Keratinocyte (primary cell): ENCODE measurements around the gene SSMEM1. TPM values are rescaled to one million over a fixed set of nuclear protein-coding genes. Genes with fewer than 3 reads are reported as not detected.

Experiments
- DNase-seq: peaks from one replicate; pipeline ENCODE4 v3.0.0-alpha.2; 2011; ENCODE audit warnings: low read depth, missing footprints, low spot score
- FAIRE-seq: peaks from 2 replicates; lab custom pipeline; 2011; peaks lifted over from hg19 to GRCh38; lab: Jason Lieb, UNC
- H2AFZ ChIP-seq: 2 replicates; pipeline ENCODE4 v1.6.0; 2012; ENCODE audit warnings: low read length, control low read depth, inconsistent platforms; ENCODE audit not compliant: control insufficient read depth
- H3K27ac ChIP-seq: 2 replicates; pipeline ENCODE4 v1.5.1; 2011; ENCODE audit warnings: low read length; ENCODE audit not compliant: control insufficient read depth, insufficient read depth
- H3K27me3 ChIP-seq: 3 replicates; pipeline ENCODE4 v1.6.0; 2011; ENCODE audit warnings: low read length; ENCODE audit not compliant: control insufficient read depth, insufficient read depth; ENCODE audit errors: extremely low read depth
- H3K36me3 ChIP-seq, 2 experiments: 2 replicates in 1 of 2; 3 replicates in 1 of 2; pipeline ENCODE4 v1.5.1; 2011; ENCODE audit warnings: low read length in 2 of 2, mild to moderate bottlenecking in 1 of 2; ENCODE audit not compliant: control insufficient read depth in 2 of 2, insufficient read depth in 2 of 2; ENCODE audit errors: extremely low read depth in 1 of 2
- H3K4me1 ChIP-seq: 3 replicates; pipeline ENCODE4 v1.5.1; 2011; ENCODE audit warnings: low read length; ENCODE audit not compliant: control insufficient read depth, insufficient read depth; ENCODE audit errors: extremely low read depth
- H3K4me2 ChIP-seq: 3 replicates; pipeline ENCODE4 v1.6.0; 2011; ENCODE audit warnings: low read depth, low read length; ENCODE audit not compliant: control insufficient read depth, insufficient read depth; ENCODE audit errors: extremely low read depth
- H3K4me3 ChIP-seq, 3 experiments: fragments of 200-600 bp in 1 of 3; sonication (generic) in 1 of 3; 2 replicates in 2 of 3; 3 replicates in 1 of 3; pipeline ENCODE4 v1.5.1; 2011 to 2016; ENCODE audit warnings: low read length in 3 of 3, mild to moderate bottlenecking in 3 of 3, control low read depth in 2 of 3, inconsistent platforms in 1 of 3, low read depth in 1 of 3, mixed read lengths in 1 of 3, mixed run types in 1 of 3, moderate library complexity in 1 of 3; ENCODE audit not compliant: control insufficient read depth in 2 of 3, insufficient read depth in 2 of 3; ENCODE audit errors: extremely low read depth in 1 of 3
- H3K79me2 ChIP-seq: 2 replicates; pipeline ENCODE4 v1.6.0; 2012; ENCODE audit warnings: low read length; ENCODE audit not compliant: control insufficient read depth, insufficient read depth
- H3K9ac ChIP-seq: 3 replicates; pipeline ENCODE4 v1.6.0; 2011; ENCODE audit warnings: low read length; ENCODE audit not compliant: control insufficient read depth, insufficient read depth; ENCODE audit errors: extremely low read depth
- H3K9me1 ChIP-seq: 3 replicates; pipeline ENCODE4 v1.6.0; 2011; ENCODE audit warnings: low read length; ENCODE audit not compliant: control insufficient read depth, insufficient read depth; ENCODE audit errors: extremely low read depth
- H3K9me3 ChIP-seq: 2 replicates; pipeline ENCODE4 v1.5.1; 2012; ENCODE audit warnings: low read depth, low read length; ENCODE audit not compliant: control insufficient read depth
- H4K20me1 ChIP-seq: 3 replicates; pipeline ENCODE4 v1.6.0; 2011; ENCODE audit warnings: low read length; ENCODE audit not compliant: control insufficient read depth, insufficient read depth; ENCODE audit errors: extremely low read depth
- CTCF ChIP-seq, 3 experiments: IDR thresholded peaks in 1 of 3; conservative IDR thresholded peaks in 1 of 3; optimal IDR thresholded peaks in 1 of 3; 2 replicates in 2 of 3; 3 replicates in 1 of 3; pipeline versions ENCODE3 to v1.5.1; 2011; ENCODE audit warnings: low read length in 3 of 3, mild to moderate bottlenecking in 3 of 3, moderate library complexity in 2 of 3, control low read depth in 1 of 3, inconsistent platforms in 1 of 3; ENCODE audit not compliant: insufficient read depth in 2 of 3; ENCODE audit errors: extremely low read depth in 1 of 3
- EZH2 ChIP-seq: IDR thresholded peaks from one replicate; pipeline ENCODE4 v1.6.1; 2012; ENCODE audit warnings: inconsistent platforms, mild to moderate bottlenecking, low read length, moderate library complexity
- dilution Hi-C: fragments of 300-500 bp; cut with MboI; formaldehyde crosslinking; loops from one replicate; pipeline ENCODE4 v1.7.0; 2020; ENCODE audit warnings: low sequenced_read_pairs; ENCODE audit not compliant: extremely low pct_ligation_motif_present
- polyA plus RNA-seq, 5 experiments: library from polyadenylated mRNA; depleted of rRNA in 3 of 5; stranded (reverse) in 3 of 5; stranded (forward) in 1 of 5; unstranded in 1 of 5; fragments of >200 nt; gene quantifications; 1 replicate in 1 of 5; 2 replicates in 3 of 5; 3 replicates in 1 of 5; pipeline versions ENCODE4 v1.2.1 to v1.2.3, GENCODE V29; 2011 to 2012; ENCODE audit warnings: missing spikeins in 2 of 5, low read depth in 1 of 5, low replicate concordance in 1 of 5

The SSMEM1 gene
- polyA plus RNA-seq, 1 donor (not counting 4 experiments of a cell fraction or from before 2014, with no cell fraction given): not detected

- Histone ChIP-seq H3K9ac (no peak overlapping the region), H2AFZ (no peak overlapping the region), H3K9me3 (no peaks in the 10 kb centered on the region), H3K4me1 (no peaks in the 10 kb centered on the region), H3K36me3 (peaks cover 3 to 14% of the 10 kb centered on the region in 2 experiments), H3K27me3 (no peaks in the 10 kb centered on the region), H3K9me1 (no peaks in the 10 kb centered on the region), H4K20me1 (no peaks in the 10 kb centered on the region), H3K27ac (no peak overlapping the region), H3K4me2 (no peak overlapping the region), H3K4me3 (no peak overlapping the region), H3K79me2 (no peaks in the 10 kb centered on the region)
- dilution Hi-C loops: no loop called here
- TF ChIP-seq CTCF (optimal IDR thresholded peaks at IDR 0.05 in 1 of 3, IDR thresholded peaks at IDR 0.05 in 1 of 3, conservative IDR thresholded peaks at IDR 0.05 in 1 of 3; ENCODE audit: extremely low read depth in 1 of 3, insufficient read depth in 2 of 3, low read length in 3 of 3): no peak
- no peak for TF ChIP-seq EZH2
- no peak for DNase-seq
- FAIRE-seq: no peak
Measured at GRCh38 chr7:130179631-130180030, 28.0 kb upstream of the SSMEM1 start.

GRCh38 chr7:130180571-130181262 is 26.9 kb upstream of the SSMEM1 start:
- Histone ChIP-seq H3K27ac (no peak overlapping the region), H3K9me1 (no peaks in the 10 kb centered on the region), H3K4me3 (no peak overlapping the region), H2AFZ (no peak overlapping the region), H3K4me2 (no peak overlapping the region), H3K27me3 (no peaks in the 10 kb centered on the region), H4K20me1 (no peaks in the 10 kb centered on the region), H3K4me1 (no peaks in the 10 kb centered on the region), H3K79me2 (no peaks in the 10 kb centered on the region), H3K9ac (no peak overlapping the region), H3K36me3 (peaks cover 3 to 16% of the 10 kb centered on the region in 2 experiments), H3K9me3 (no peaks in the 10 kb centered on the region)
- TF ChIP-seq CTCF (optimal IDR thresholded peaks at IDR 0.05 in 1 of 3, IDR thresholded peaks at IDR 0.05 in 1 of 3, conservative IDR thresholded peaks at IDR 0.05 in 1 of 3; ENCODE audit: extremely low read depth in 1 of 3, insufficient read depth in 2 of 3, low read length in 3 of 3) (no peak), EZH2 (no peak)
- DNase-seq (no peak), FAIRE-seq (peak; percentile 20)
- dilution Hi-C loops: no loop called here
